H1 (cell line): Measurements from ENCODE around the gene CCDC148. TPM values are rescaled to one million over a fixed set of nuclear protein-coding genes. Genes with fewer than 3 reads are reported as not detected.

Experiments used
- CTCF ChIA-PET: fragments of 300-600 bp; sonication (Branson Sonifier 250); formaldehyde crosslinking; loops from one replicate; lab custom pipeline; 2021; ENCODE audit not compliant: partially characterized antibody; lab: Charles Lee
- POLR2A ChIA-PET: fragments of 300-600 bp; sonication (Branson Sonifier 250); formaldehyde crosslinking; loops from one replicate; lab custom pipeline; 2021; ENCODE audit warnings: inconsistent platforms; ENCODE audit not compliant: partially characterized antibody; lab: Charles Lee
- DNase-seq, 2 experiments: peaks; one replicate each; pipeline versions ENCODE4 v3.0.0 to v3.0.0-alpha.2; 2010 to 2022; ENCODE audit warnings: low spot score in 2 of 2, low read depth in 1 of 2, mixed read lengths in 1 of 2
- FAIRE-seq: peaks from 2 replicates; lab custom pipeline; 2011; peaks lifted over from hg19 to GRCh38; lab: Jason Lieb, UNC
- H2AFZ ChIP-seq: 2 replicates; pipeline ENCODE4 v1.8.1; 2012; ENCODE audit warnings: low read length, inconsistent platforms
- H2AK5ac ChIP-seq: 2 replicates; pipeline ENCODE4 v1.6.1; 2013; ENCODE audit warnings: low read depth, low read length
- H2BK120ac ChIP-seq: replicated peaks from 2 replicates; pipeline ENCODE3; 2013; ENCODE audit warnings: low read depth, low read length, inconsistent platforms
- H2BK12ac ChIP-seq: 2 replicates; pipeline ENCODE4 v1.6.1; 2013; ENCODE audit warnings: low read depth, low read length
- H2BK15ac ChIP-seq: 2 replicates; pipeline ENCODE4 v1.6.1; 2013; ENCODE audit warnings: low read length
- H2BK20ac ChIP-seq: 2 replicates; pipeline ENCODE4 v1.6.1; 2013; ENCODE audit warnings: low read length
- H2BK5ac ChIP-seq: 2 replicates; pipeline ENCODE4 v1.6.1; 2013; ENCODE audit warnings: low read depth, low read length
- H3K14ac ChIP-seq: 2 replicates; pipeline ENCODE4 v1.6.1; 2013; ENCODE audit warnings: inconsistent platforms; ENCODE audit not compliant: insufficient read length
- H3K18ac ChIP-seq: 2 replicates; pipeline ENCODE4 v1.6.1; 2013; ENCODE audit warnings: low read length; ENCODE audit errors: extremely low read depth
- H3K23ac ChIP-seq: 2 replicates; pipeline ENCODE4 v1.6.1; 2013; ENCODE audit warnings: inconsistent platforms; ENCODE audit not compliant: insufficient read length
- H3K23me2 ChIP-seq: 2 replicates; pipeline ENCODE4 v1.6.1; 2013; ENCODE audit warnings: low read depth, low read length
- H3K27ac ChIP-seq: 2 replicates; pipeline ENCODE4 v1.6.1; 2011; ENCODE audit warnings: low read depth, low read length, inconsistent platforms
- H3K27me3 ChIP-seq, 4 experiments: replicated peaks in 1 of 4; 1 replicate in 1 of 4; 2 replicates in 3 of 4; pipeline versions ENCODE4 v1.6.1 to v1.8.1; 2011 to 2013; ENCODE audit warnings: low read length in 3 of 4, mild to moderate bottlenecking in 3 of 4, inconsistent platforms in 2 of 4, mixed read lengths in 2 of 4, moderate library complexity in 1 of 4; ENCODE audit not compliant: control insufficient read depth in 3 of 4, insufficient read depth in 3 of 4; ENCODE audit errors: extremely low read depth in 1 of 4
- H3K36me3 ChIP-seq, 4 experiments: 2 replicates each; pipeline versions ENCODE4 v1.6.1 to v1.8.1; 2011 to 2013; ENCODE audit warnings: mild to moderate bottlenecking in 4 of 4, low read length in 3 of 4, moderate library complexity in 2 of 4, control low read depth in 1 of 4, inconsistent platforms in 1 of 4; ENCODE audit not compliant: insufficient read depth in 4 of 4, control insufficient read depth in 2 of 4
- H3K4ac ChIP-seq: replicated peaks from 2 replicates; pipeline ENCODE3; 2013; ENCODE audit warnings: low read length, low read depth, mixed read lengths, inconsistent platforms; ENCODE audit not compliant: insufficient read length
- H3K4me1 ChIP-seq, 4 experiments: replicated peaks in 1 of 4; 1 replicate in 1 of 4; 2 replicates in 3 of 4; pipeline versions ENCODE4 v1.6.1 to v1.8.1; 2011 to 2013; ENCODE audit warnings: low read length in 3 of 4, inconsistent platforms in 2 of 4, mixed read lengths in 1 of 4; ENCODE audit not compliant: insufficient read depth in 4 of 4, control insufficient read depth in 3 of 4
- H3K4me2 ChIP-seq, 2 experiments: 2 replicates each; pipeline versions ENCODE4 v1.6.1 to v1.8.1; 2011 to 2013; ENCODE audit warnings: low read depth in 2 of 2, low read length in 2 of 2, control low read depth in 1 of 2, inconsistent platforms in 1 of 2, mild to moderate bottlenecking in 1 of 2; ENCODE audit not compliant: insufficient read depth in 1 of 2
- H3K4me3 ChIP-seq, 4 experiments: fragments of 200-600, 300-600 bp in 1 of 4; sonication (generic), shearing (Covaris generic), sonication (Bioruptor Twin) in 1 of 4; 2 replicates each; pipeline versions ENCODE4 v1.5.1 to v1.8.1; 2011 to 2016; ENCODE audit warnings: low read length in 4 of 4, low read depth in 3 of 4, control low read depth in 2 of 4, inconsistent platforms in 2 of 4, mild to moderate bottlenecking in 2 of 4, mixed read lengths in 1 of 4, moderate library complexity in 1 of 4; ENCODE audit not compliant: insufficient read depth in 2 of 4; ENCODE audit errors: extremely low read depth in 1 of 4
- H3K56ac ChIP-seq: replicated peaks from 2 replicates; pipeline ENCODE3; 2013; ENCODE audit warnings: low read depth, mild to moderate bottlenecking, mixed read lengths, low read length, inconsistent platforms; ENCODE audit not compliant: insufficient read length
- H3K79me1 ChIP-seq: 2 replicates; pipeline ENCODE4 v1.6.1; 2013; ENCODE audit warnings: low read depth, low read length, control low read depth
- H3K79me2 ChIP-seq, 2 experiments: 2 replicates each; pipeline versions ENCODE4 v1.6.1 to v1.8.1; 2012 to 2013; ENCODE audit warnings: low read length in 2 of 2, mild to moderate bottlenecking in 2 of 2, inconsistent platforms in 1 of 2; ENCODE audit not compliant: insufficient read depth in 2 of 2, control insufficient read depth in 1 of 2
- H3K9ac ChIP-seq, 4 experiments: replicated peaks in 1 of 4; 1 replicate in 1 of 4; 2 replicates in 3 of 4; pipeline versions ENCODE4 v1.6.1 to v1.8.1; 2011 to 2013; ENCODE audit warnings: low read depth in 3 of 4, low read length in 3 of 4, control low read depth in 2 of 4, mild to moderate bottlenecking in 2 of 4, moderate library complexity in 2 of 4, inconsistent platforms in 1 of 4; ENCODE audit errors: extremely low read depth in 1 of 4
- H3K9me3 ChIP-seq, 2 experiments: 2 replicates each; pipeline versions ENCODE4 v1.6.1 to v1.8.1; 2012 to 2013; ENCODE audit warnings: mild to moderate bottlenecking in 2 of 2, moderate library complexity in 2 of 2, control low read depth in 1 of 2, inconsistent platforms in 1 of 2, low read depth in 1 of 2, low read length in 1 of 2, mixed read lengths in 1 of 2; ENCODE audit not compliant: insufficient read depth in 2 of 2
- H4K20me1 ChIP-seq, 2 experiments: replicated peaks in 1 of 2; 2 replicates each; pipeline versions ENCODE3 to v1.8.1; 2011 to 2013; ENCODE audit warnings: inconsistent platforms in 2 of 2, low read length in 2 of 2, mild to moderate bottlenecking in 1 of 2; ENCODE audit not compliant: insufficient read depth in 2 of 2, control insufficient read depth in 1 of 2
- H4K5ac ChIP-seq: 2 replicates; pipeline ENCODE4 v1.6.1; 2013; ENCODE audit warnings: low read length, low read depth, mixed read lengths, inconsistent platforms; ENCODE audit not compliant: insufficient read length
- H4K8ac ChIP-seq: 2 replicates; pipeline ENCODE4 v1.8.0; 2013; ENCODE audit warnings: mild to moderate bottlenecking, moderate library complexity, low read length, inconsistent platforms; ENCODE audit not compliant: insufficient read depth; ENCODE audit errors: extremely low read depth
- H4K91ac ChIP-seq: replicated peaks from 2 replicates; pipeline ENCODE3; 2013; ENCODE audit warnings: low read length, mixed read lengths, inconsistent platforms; ENCODE audit not compliant: insufficient read length
- POLR2AphosphoS5 ChIP-seq: IDR thresholded peaks from 2 replicates; pipeline ENCODE4 v1.6.1; 2011; ENCODE audit warnings: low read depth, low read length
- RFX5 ChIP-seq: IDR thresholded peaks from 2 replicates; pipeline ENCODE4 v1.6.1; 2011; ENCODE audit warnings: low read depth, low read length, improper control_type of control experiment, borderline replicate concordance
- TBP ChIP-seq: IDR thresholded peaks from 2 replicates; pipeline ENCODE4 v1.6.1; 2011; ENCODE audit warnings: low read depth, low read length, improper control_type of control experiment
- polyA plus RNA-seq, 7 experiments: library from polyadenylated mRNA; depleted of rRNA in 3 of 7; stranded (reverse) in 5 of 7; unstranded in 2 of 7; fragments of >200 nt in 5 of 7; fragments of 200-250 nt in 2 of 7; gene quantifications; 1 replicate in 5 of 7; 2 replicates in 1 of 7; 4 replicates in 1 of 7; pipeline versions ENCODE4 v1.2.1 to v1.2.3, GENCODE V29; 2011 to 2013; ENCODE audit warnings: missing spikeins in 2 of 7, mixed read lengths in 2 of 7
- total RNA-seq: library from RNA; stranded (reverse); fragmentation: NEBNext Ultra II Directional; extraction: Animal tissue kit (Norgen Biotek cat#: 25700); gene quantifications from 2 replicates; pipeline ENCODE4 v1.2.1, GENCODE V29; 2021

Gene CCDC148
- total and polyA plus RNA-seq, 2 of the 8 experiments (the other 6 are each of a cell fraction or from before 2014, with no cell fraction given), result 0.45 to 1.3 TPM

DNA sequence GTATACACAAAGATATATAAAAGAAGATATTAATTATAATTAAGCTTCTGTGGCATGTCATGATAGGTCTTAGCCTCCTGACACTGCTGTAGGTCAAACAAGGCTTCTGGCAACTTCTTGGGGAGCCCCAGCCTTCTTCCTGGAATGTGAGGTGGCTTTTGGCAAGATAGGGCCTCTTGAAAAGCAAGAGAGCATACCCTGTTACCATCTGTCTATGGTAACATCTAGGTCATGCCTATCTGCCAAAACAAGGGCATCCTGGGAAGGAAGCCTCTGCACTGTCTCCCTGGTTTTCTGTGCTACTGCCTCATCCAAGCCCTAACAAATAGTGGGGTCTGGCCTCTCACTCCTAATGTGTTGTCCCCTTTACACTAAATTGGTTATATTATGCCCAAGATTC, 70.9 kb downstream of the CCDC148 start:
- Histone ChIP-seq H4K8ac (no peak overlapping the region), H3K79me1 (no peaks in the 10 kb centered on the region), H2AFZ (no peak overlapping the region), H3K23me2 (no peaks in the 10 kb centered on the region), H2BK120ac (no peak overlapping the region), H3K79me2 (no peaks in the 10 kb centered on the region), H3K4me1 (no peaks in the 10 kb centered on the region), H4K5ac (no peak overlapping the region), H3K18ac (no peak overlapping the region), H3K4me2 (no peak overlapping the region), H2AK5ac (no peak overlapping the region), H3K27ac (no peak overlapping the region), H3K27me3 (no peaks in the 10 kb centered on the region), H3K14ac (no peak overlapping the region), H2BK15ac (no peak overlapping the region), H3K9ac (no peak overlapping the region), H2BK20ac (no peak overlapping the region), H3K36me3 (no peaks in the 10 kb centered on the region), H3K4me3 (no peak overlapping the region)
- no peak for DNase-seq
- no peak for FAIRE-seq
- CTCF ChIA-PET, result no interaction called here
- POLR2A ChIA-PET, result no interaction called here
- no peak for TF ChIP-seq RFX5
- no peak for TF ChIP-seq POLR2AphosphoS5
- TF ChIP-seq TBP, result no peak
- TF ChIP-seq, all 59 proteins: peak for 0
- no peak overlapping the region for H4K91ac ChIP-seq
- H3K56ac ChIP-seq, result no peak overlapping the region
- no peaks in the 10 kb centered on the region for H3K9me3 ChIP-seq
- no peaks in the 10 kb centered on the region for H4K20me1 ChIP-seq
- H3K4ac ChIP-seq, result no peak overlapping the region
- no peak overlapping the region for H3K23ac ChIP-seq
- H2BK12ac ChIP-seq, result no peak overlapping the region
- H2BK5ac ChIP-seq, result no peak overlapping the region
